Measurements from ENCODE around the gene KBTBD7. TPM values are rescaled to one million over a fixed set of nuclear protein-coding genes. Genes with fewer than 3 reads are reported as not detected.

Gene KBTBD7
- total RNA-seq, 2 experiments from 2014 or later = 10.7 to 10.8 TPM

- H3K9me3 Mint-ChIP-seq = peaks cover 64% of the 10 kb centered on the region
- POLR2A ChIA-PET = no interaction called here
- no peaks in the 10 kb centered on the region for H3K4me1 Mint-ChIP-seq
- no peak for DNase-seq
- H3K36me3 Mint-ChIP-seq (ENCODE audit: low read depth) = peaks cover 45% of the 10 kb centered on the region
- no peak overlapping the region for H3K27ac Mint-ChIP-seq
- CTCF ChIA-PET = no interaction called here
- H3K27me3 Mint-ChIP-seq = no peaks in the 10 kb centered on the region
- no peak overlapping the region for H3K4me3 Mint-ChIP-seq
These were observed 45.7 kb downstream of the KBTBD7 start for GRCh38 chr13:41148419-41149283.

GRCh38 chr13:41145136-41145908 lies 49.0 kb downstream of the KBTBD7 start:
- Mint-ChIP-seq H3K9me3 (peaks cover 39% of the 10 kb centered on the region), H3K4me3 (no peak overlapping the region), H3K27me3 (no peaks in the 10 kb centered on the region), H3K36me3 (ENCODE audit: low read depth) (peaks cover 32% of the 10 kb centered on the region), H3K4me1 (no peaks in the 10 kb centered on the region), H3K27ac (no peak overlapping the region)
- ChIA-PET CTCF (interaction anchor here (0.6 kb wide), 1 partner anchor 274 kb away, joined by 3 read pairs; no protein-coding TSS in a partner anchor), POLR2A (no interaction called here)
- no peak for DNase-seq

- Mint-ChIP-seq H3K4me3 (no peak overlapping the region), H3K9me3 (peaks cover 32% of the 10 kb centered on the region), H3K27me3 (no peaks in the 10 kb centered on the region), H3K4me1 (no peaks in the 10 kb centered on the region), H3K27ac (no peak overlapping the region), H3K36me3 (ENCODE audit: low read depth) (peaks cover 25% of the 10 kb centered on the region)
- DNase-seq = no peak
- ChIA-PET CTCF (no interaction called here), POLR2A (no interaction called here)
These were observed 49.8 kb downstream of the KBTBD7 start for GRCh38 chr13:41144576-41144975.

Other genes with a start within 250 kb of the KBTBD7 start
- gene ELF1, start 175.3 kb downstream of the KBTBD7 start, total RNA-seq = 100 to 1,000 TPM; 125 to 149 TPM
- gene WBP4, start 133.1 kb downstream of the KBTBD7 start, total RNA-seq = 10 to 100 TPM in 1 of 2 experiments, 1 to 10 TPM in 1; 9.8 to 12.2 TPM
- gene KBTBD6, start 61.8 kb downstream of the KBTBD7 start, total RNA-seq = 1 to 10 TPM; 6.0 to 6.5 TPM
- gene MTRF1, start 69.0 kb upstream of the KBTBD7 start, total RNA-seq = 10 to 100 TPM; 22.0 to 23.0 TPM
- gene NAA16, start 116.7 kb upstream of the KBTBD7 start, total RNA-seq = 10 to 100 TPM; 35.9 to 42.0 TPM